Peyer's patch (tissue), 4 donors: Measurements from ENCODE around the gene HSDL2.

ENCODE experiments used
- POLR2A ChIP-seq, 2 donors: fragments of 450-650 bp; IDR thresholded peaks; one replicate each; pipeline ENCODE4 v1.5.1; 2017; ENCODE audit warnings: antibody characterized with exemption in 2 of 2, mild to moderate bottlenecking in 2 of 2, moderate library complexity in 2 of 2
- TF ChIP-seq, protein P1 (sequence below), 6 experiments: fragments of 450-650 bp in 4 of 6; fragments of 200-600 bp in 2 of 6; sonication (generic) in 1 of 6; IDR thresholded peaks; one replicate each; pipeline ENCODE4 v1.5.1; 2017 to 2019; ENCODE audit warnings: antibody characterized with exemption in 6 of 6, mild to moderate bottlenecking in 3 of 6, moderate library complexity in 1 of 6

DNA sequence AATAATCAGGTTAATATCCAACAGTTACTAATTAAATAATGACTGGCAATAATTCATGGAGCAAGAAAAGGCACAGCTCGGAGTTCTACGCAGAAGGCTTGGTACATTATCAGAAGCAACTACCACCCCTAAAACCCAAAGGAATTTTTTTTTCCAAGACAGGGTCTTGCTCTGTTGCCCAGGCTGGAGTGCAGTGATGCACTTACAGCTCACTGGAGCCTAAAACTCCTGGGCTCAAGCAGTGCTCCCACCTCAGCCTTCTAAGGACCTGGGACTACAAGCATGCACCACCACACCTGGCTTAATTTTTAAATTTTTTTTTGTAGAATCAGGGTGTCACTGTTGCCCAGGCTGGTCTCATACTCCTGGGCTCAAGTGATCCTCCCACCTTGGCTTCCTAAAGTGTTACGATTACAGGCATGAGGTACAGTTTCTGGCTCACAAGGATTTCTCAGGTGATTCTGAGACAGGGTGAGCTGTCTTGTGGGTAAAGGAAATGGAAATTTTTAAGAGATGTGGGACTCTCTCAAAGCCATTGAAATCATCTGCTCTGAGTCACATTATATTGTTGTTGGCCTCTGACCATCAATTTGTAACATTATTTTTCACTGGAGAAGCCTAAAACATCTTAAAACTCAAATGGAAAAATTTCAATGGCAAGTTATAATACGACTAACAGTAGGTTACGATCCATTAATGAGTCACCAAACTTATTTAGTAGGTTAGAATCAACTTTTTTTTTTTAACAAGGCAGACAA is 19.7 kb upstream of the HSDL2 start:
- TF ChIP-seq, protein P1, sequence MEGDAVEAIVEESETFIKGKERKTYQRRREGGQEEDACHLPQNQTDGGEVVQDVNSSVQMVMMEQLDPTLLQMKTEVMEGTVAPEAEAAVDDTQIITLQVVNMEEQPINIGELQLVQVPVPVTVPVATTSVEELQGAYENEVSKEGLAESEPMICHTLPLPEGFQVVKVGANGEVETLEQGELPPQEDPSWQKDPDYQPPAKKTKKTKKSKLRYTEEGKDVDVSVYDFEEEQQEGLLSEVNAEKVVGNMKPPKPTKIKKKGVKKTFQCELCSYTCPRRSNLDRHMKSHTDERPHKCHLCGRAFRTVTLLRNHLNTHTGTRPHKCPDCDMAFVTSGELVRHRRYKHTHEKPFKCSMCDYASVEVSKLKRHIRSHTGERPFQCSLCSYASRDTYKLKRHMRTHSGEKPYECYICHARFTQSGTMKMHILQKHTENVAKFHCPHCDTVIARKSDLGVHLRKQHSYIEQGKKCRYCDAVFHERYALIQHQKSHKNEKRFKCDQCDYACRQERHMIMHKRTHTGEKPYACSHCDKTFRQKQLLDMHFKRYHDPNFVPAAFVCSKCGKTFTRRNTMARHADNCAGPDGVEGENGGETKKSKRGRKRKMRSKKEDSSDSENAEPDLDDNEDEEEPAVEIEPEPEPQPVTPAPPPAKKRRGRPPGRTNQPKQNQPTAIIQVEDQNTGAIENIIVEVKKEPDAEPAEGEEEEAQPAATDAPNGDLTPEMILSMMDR (IDR thresholded peaks at IDR 0.05) = no peak
- no peak for TF ChIP-seq POLR2A (IDR thresholded peaks at IDR 0.05)
